Erythroblast (primary cell): ENCODE data around the gene DNAJC3.

ENCODE experiments used
- GATA1 ChIP-seq: IDR thresholded peaks from 2 replicates; pipeline ENCODE4 v1.6.1; 2011; ENCODE audit warnings: low read depth, mild to moderate bottlenecking, control low read depth, low read length, moderate library complexity
- POLR2A ChIP-seq: IDR thresholded peaks from 2 replicates; pipeline ENCODE4 v1.6.1; 2011; ENCODE audit warnings: mild to moderate bottlenecking, low read length

DNA sequence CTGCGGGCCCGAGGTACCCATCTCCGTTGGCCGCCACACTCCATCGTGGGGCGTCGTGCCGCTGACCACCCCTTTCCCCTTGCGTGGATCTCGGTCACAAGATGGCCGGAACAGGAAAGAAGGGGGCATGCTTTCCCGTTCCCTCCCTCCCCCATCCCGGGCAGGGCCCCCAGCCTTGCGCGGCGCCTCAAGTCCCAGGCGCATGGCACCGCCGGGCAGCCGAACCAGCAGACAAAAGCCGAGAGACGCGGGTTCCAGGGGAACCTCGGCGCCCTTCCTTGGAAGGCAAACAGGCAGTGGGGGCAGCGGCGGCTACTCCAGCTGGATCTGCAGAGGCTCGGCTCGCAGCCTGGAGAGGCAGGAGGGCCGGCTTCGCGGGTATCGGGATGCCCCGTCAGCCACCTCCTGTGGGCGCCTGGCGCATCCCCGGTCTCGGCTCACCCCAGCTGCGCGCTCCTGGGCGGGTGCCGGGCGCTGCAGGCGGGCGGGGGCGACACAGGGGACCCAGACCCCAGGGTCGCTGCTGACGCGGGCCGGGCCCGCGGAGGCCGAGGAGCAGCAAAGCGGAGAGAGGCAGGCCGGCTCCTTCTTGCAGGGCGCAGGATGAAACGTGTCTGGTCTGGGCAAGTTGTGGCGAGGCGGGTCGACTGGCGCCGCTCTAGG, 32.9 kb upstream of the DNAJC3 start:
- TF ChIP-seq POLR2A (no peak), GATA1 (no peak)
